HT1080 (cell line): ENCODE results near the gene UBALD1. TPM values are rescaled to one million over a fixed set of nuclear protein-coding genes. Genes with fewer than 3 reads are reported as not detected.

ENCODE experiments used
- DNase-seq: peaks from one replicate; pipeline ENCODE4 v3.0.0-alpha.2; 2015; ENCODE audit warnings: low read depth
- polyA plus RNA-seq, 2 experiments: library from polyadenylated mRNA; depleted of rRNA; stranded (reverse); fragments of >200 nt; gene quantifications; 2 replicates each; pipeline ENCODE4 v1.2.3, GENCODE V29; 2015
- total RNA-seq: library from RNA; depleted of rRNA; stranded (reverse); fragments of >200 nt; shearing (Covaris generic); gene quantifications from 2 replicates; pipeline ENCODE4 v1.2.3, GENCODE V29; 2014; rRNA removed

The UBALD1 gene
- total RNA-seq = 30.4 and 44.2 TPM in 2 replicates
- 37.2 and 41.2 TPM in 2 replicates for polyA plus RNA-seq (2015; cell fraction: cytosol; rRNA removed)
- 29.0 and 38.1 TPM in 2 replicates for polyA plus RNA-seq (2015; cell fraction: nucleus; rRNA removed)

- DNase-seq = peak; percentile 89
Observed at GRCh38 chr16:4614571-4615383, at the start of gene UBALD1. Gene UBALD1, minus strand, starts transcription at chr16:4614888. Its CDS starts 91 bp downstream, at chr16:4614797.

- DNase-seq = no peak
Observed at GRCh38 chr16:4663777-4664465, 49.2 kb upstream of the UBALD1 start.

GRCh38 chr16:4663465-4663776 is 48.7 kb upstream of the UBALD1 start:
- DNase-seq = no peak

- no peak for DNase-seq
Observed at GRCh38 chr16:4661661-4662060, 47.0 kb upstream of the UBALD1 start.

- DNase-seq = peak; percentile 67
Observed at GRCh38 chr16:4660454-4661007, 45.8 kb upstream of the UBALD1 start.

- no peak for DNase-seq
Observed at GRCh38 chr16:4659363-4660353, 45.0 kb upstream of the UBALD1 start.

- no peak for DNase-seq
Observed at GRCh38 chr16:4656695-4657686, 42.3 kb upstream of the UBALD1 start.

GRCh38 chr16:4656221-4656620 is 41.5 kb upstream of the UBALD1 start:
- DNase-seq = no peak

GRCh38 chr16:4655801-4656200 is 41.1 kb upstream of the UBALD1 start:
- no peak for DNase-seq

- no peak for DNase-seq
Observed at GRCh38 chr16:4654964-4655590, 40.4 kb upstream of the UBALD1 start.

- DNase-seq = no peak
Observed at GRCh38 chr16:4654011-4654963, 39.6 kb upstream of the UBALD1 start.

GRCh38 chr16:4652561-4652960 is 37.9 kb upstream of the UBALD1 start:
- DNase-seq = no peak

- no peak for DNase-seq
Observed at GRCh38 chr16:4651827-4652226, 37.1 kb upstream of the UBALD1 start.

- peak; percentile 52 for DNase-seq
Observed at GRCh38 chr16:4650443-4651074, 35.9 kb upstream of the UBALD1 start.

GRCh38 chr16:4649744-4650442 is 35.2 kb upstream of the UBALD1 start:
- no peak for DNase-seq

GRCh38 chr16:4648917-4649316 is 34.2 kb upstream of the UBALD1 start:
- DNase-seq = no peak

GRCh38 chr16:4647644-4647980 is 32.9 kb upstream of the UBALD1 start:
- DNase-seq = no peak
